ENCODE measurements around the gene CDH13. TPM values are rescaled to one million over a fixed set of nuclear protein-coding genes. Genes with fewer than 3 reads are reported as not detected.

Gene CDH13
- total RNA-seq: 1 to 10 TPM; 2.0 to 8.7 (median 4.8) TPM
- polyA plus RNA-seq: 10 to 100 TPM in 1 of 2 donors, 1 to 10 TPM in 1; 1.9 to 34.2 TPM
- long read RNA-seq, donor 1, partial matches to known transcripts: 7 of 7 reads
- long read RNA-seq, donor 1, other reads (novel, unspliced or antisense): 0 of 7 reads
- long read RNA-seq, donor 2: 0 reads
- long read RNA-seq, donor 3, partial matches to known transcripts: 3 of 5 reads
- long read RNA-seq, donor 3, other reads (novel, unspliced or antisense): 2 of 5 reads

- TF ChIP-seq CTCF (IDR thresholded peaks at IDR 0.05) (no peak), POLR2A (IDR thresholded peaks at IDR 0.05) (no peak), EP300 (IDR thresholded peaks at IDR 0.05) (no peak)
- 1 to 4% (median 3%) methylated on average over 21 to 39 of the region's 39 CpGs for WGBS, 3 donors
- Histone ChIP-seq H3K9me3 (no peaks in the 10 kb centered on the region), H3K4me3 (peak within 1 kb of the TSS; percentile 66), H3K36me3 (no peaks in the 10 kb centered on the region), H3K4me1 (ENCODE audit: insufficient read depth) (no peaks in the 10 kb centered on the region), H3K27ac (peak within 1 kb of the TSS in 1 of 2 donors; percentile 0), H3K27me3 (no peaks in the 10 kb centered on the region)
- DNase-seq: peak in 2 of 5 donors; percentile 22 to 30
- intact Hi-C loops (cut with DNase I): no loop called here
Measured at GRCh38 chr16:82626791-82627261, at the start of gene CDH13. Gene CDH13, plus strand, starts transcription at chr16:82626969.

- TF ChIP-seq POLR2A (IDR thresholded peaks at IDR 0.05): no peak
- TF ChIP-seq EP300 (IDR thresholded peaks at IDR 0.05): no peak
- TF ChIP-seq CTCF (IDR thresholded peaks at IDR 0.05): no peak
- Histone ChIP-seq H3K36me3 (no peaks in the 10 kb centered on the region), H3K27me3 (no peaks in the 10 kb centered on the region), H3K4me1 (ENCODE audit: insufficient read depth) (no peaks in the 10 kb centered on the region), H3K4me3 (no peak overlapping the region), H3K9me3 (no peaks in the 10 kb centered on the region), H3K27ac (no peak overlapping the region)
- intact Hi-C loops (cut with DNase I): no loop called here
- no peak for DNase-seq
- WGBS, 3 donors: 39 to 41% (median 40%) methylated on average over 7 of the region's 7 CpGs
Measured at GRCh38 chr16:82580298-82580890, 46.4 kb upstream of the CDH13 start.

- 58 to 63% (median 63%) methylated on average over 6 of the region's 6 CpGs for WGBS, 3 donors
- H3K36me3 ChIP-seq: no peaks in the 10 kb centered on the region
- DNase-seq: no peak
- intact Hi-C loops (cut with DNase I): no loop called here
- no peaks in the 10 kb centered on the region for H3K4me1 ChIP-seq (ENCODE audit: insufficient read depth)
- no peaks in the 10 kb centered on the region for H3K9me3 ChIP-seq
- no peaks in the 10 kb centered on the region for H3K27me3 ChIP-seq
- TF ChIP-seq EP300 (IDR thresholded peaks at IDR 0.05): no peak
- no peak for TF ChIP-seq CTCF (IDR thresholded peaks at IDR 0.05)
- no peak for TF ChIP-seq POLR2A (IDR thresholded peaks at IDR 0.05)
- H3K27ac ChIP-seq: no peak overlapping the region
- no peak overlapping the region for H3K4me3 ChIP-seq
Measured at GRCh38 chr16:82582975-82583374, 43.8 kb upstream of the CDH13 start.

- WGBS, 3 donors: 47 to 56% (median 54%) methylated on average over 3 of the region's 3 CpGs
- intact Hi-C loops (cut with DNase I): no loop called here
- Histone ChIP-seq H3K27ac (no peak overlapping the region), H3K36me3 (no peaks in the 10 kb centered on the region), H3K9me3 (no peaks in the 10 kb centered on the region), H3K27me3 (no peaks in the 10 kb centered on the region), H3K4me1 (ENCODE audit: insufficient read depth) (no peaks in the 10 kb centered on the region), H3K4me3 (no peak overlapping the region)
- DNase-seq: no peak
- TF ChIP-seq CTCF (IDR thresholded peaks at IDR 0.05) (no peak), POLR2A (IDR thresholded peaks at IDR 0.05) (no peak), EP300 (IDR thresholded peaks at IDR 0.05) (no peak)
Measured at GRCh38 chr16:82583422-82583821, 43.3 kb upstream of the CDH13 start.
